WERI-Rb-1 (cell line): Measurements from ENCODE around the gene SKAP1.

Source experiments
- DNase-seq: peaks from one replicate; pipeline ENCODE4 v3.0.0-alpha.2; 2020
- H3K27ac ChIP-seq: fragments of 250-450 bp; sonication (Bioruptor Pico); 2 replicates; pipeline ENCODE4 v1.5.1; 2020; ENCODE audit warnings: mild to moderate bottlenecking, moderate library complexity
- H3K27me3 ChIP-seq: fragments of 250-450 bp; sonication (Bioruptor Pico); 2 replicates; pipeline ENCODE4 v1.5.1; 2021; ENCODE audit warnings: mild to moderate bottlenecking, low read depth, moderate library complexity; ENCODE audit not compliant: insufficient read depth, severe bottlenecking
- H3K36me3 ChIP-seq: fragments of 250-450 bp; sonication (Bioruptor Pico); 2 replicates; pipeline ENCODE4 v1.5.1; 2020; ENCODE audit warnings: mild to moderate bottlenecking, moderate library complexity
- H3K4me3 ChIP-seq: 2 replicates; pipeline ENCODE4 v1.5.1; 2011; ENCODE audit warnings: low read depth, mild to moderate bottlenecking, control low read depth, low read length
- H3K9me3 ChIP-seq: fragments of 250-450 bp; sonication (Bioruptor Pico); 2 replicates; pipeline ENCODE4 v1.5.1; 2021; ENCODE audit warnings: mild to moderate bottlenecking, moderate library complexity; ENCODE audit not compliant: severe bottlenecking
- CTCF ChIP-seq: IDR thresholded peaks from 2 replicates; pipeline ENCODE4 v1.5.1; 2011; ENCODE audit warnings: low read depth, mild to moderate bottlenecking, control low read depth, inconsistent platforms, low read length

SKAP1 gene

GRCh38 chr17:48471817-48472410 lies 41.9 kb upstream of the SKAP1 start:
- Histone ChIP-seq H3K4me3 (no peak overlapping the region), H3K36me3 (no peaks in the 10 kb centered on the region), H3K27me3 (peaks cover 98% of the 10 kb centered on the region), H3K9me3 (peaks cover 5% of the 10 kb centered on the region), H3K27ac (no peak overlapping the region)
- TF ChIP-seq CTCF, result 0 out of 2 replicates have a peak, but pooled peaks have one; percentile 11
- no peak for DNase-seq

GRCh38 chr17:48470388-48471034 lies 40.5 kb upstream of the SKAP1 start:
- no peaks in the 10 kb centered on the region for H3K36me3 ChIP-seq
- peaks cover 5% of the 10 kb centered on the region for H3K9me3 ChIP-seq
- H3K27ac ChIP-seq, result no peak overlapping the region
- DNase-seq, result no peak
- no peak for TF ChIP-seq CTCF
- peaks cover 98% of the 10 kb centered on the region for H3K27me3 ChIP-seq
- H3K4me3 ChIP-seq, result no peak overlapping the region

GRCh38 chr17:48469227-48469626 lies 39.2 kb upstream of the SKAP1 start:
- H3K36me3 ChIP-seq, result no peaks in the 10 kb centered on the region
- no peak overlapping the region for H3K27ac ChIP-seq
- DNase-seq, result no peak
- H3K9me3 ChIP-seq, result peaks cover 5% of the 10 kb centered on the region
- no peak for TF ChIP-seq CTCF
- peaks cover 98% of the 10 kb centered on the region for H3K27me3 ChIP-seq
- no peak overlapping the region for H3K4me3 ChIP-seq

- no peak for DNase-seq
- no peak overlapping the region for H3K27ac ChIP-seq
- H3K27me3 ChIP-seq, result peaks cover 98% of the 10 kb centered on the region
- no peaks in the 10 kb centered on the region for H3K9me3 ChIP-seq
- no peak overlapping the region for H3K4me3 ChIP-seq
- H3K36me3 ChIP-seq, result no peaks in the 10 kb centered on the region
- no peak for TF ChIP-seq CTCF
Observed at GRCh38 chr17:48468299-48468698, 38.3 kb upstream of the SKAP1 start.

GRCh38 chr17:48465884-48466283 lies 35.9 kb upstream of the SKAP1 start:
- H3K4me3 ChIP-seq, result no peak overlapping the region
- H3K9me3 ChIP-seq, result peaks cover 8% of the 10 kb centered on the region
- no peak for TF ChIP-seq CTCF
- peaks cover 100% of the 10 kb centered on the region for H3K27me3 ChIP-seq
- no peak for DNase-seq
- no peak overlapping the region for H3K27ac ChIP-seq
- no peaks in the 10 kb centered on the region for H3K36me3 ChIP-seq
